HEK293 (cell line): ENCODE data around the gene DMPK.

Source experiments
- CTCF ChIP-seq: fragments of 450-650 bp; formaldehyde crosslinking; IDR thresholded peaks from 2 replicates; pipeline ENCODE4 v1.5.1; 2016; ENCODE audit warnings: missing biosample characterization, missing genetic modification characterization
- GLIS1 ChIP-seq: fragments of 450-650 bp; formaldehyde crosslinking; IDR thresholded peaks from 2 replicates; pipeline ENCODE4 v1.5.1; 2016; ENCODE audit warnings: missing biosample characterization, missing genetic modification characterization
- GLIS2 ChIP-seq: fragments of 450-650 bp; formaldehyde crosslinking; IDR thresholded peaks from 2 replicates; pipeline ENCODE4 v1.5.1; 2016; ENCODE audit warnings: missing biosample characterization, missing genetic modification characterization
- HOXA7 ChIP-seq: sonication (generic); formaldehyde crosslinking; IDR thresholded peaks from 2 replicates; pipeline ENCODE4 v1.8.1; 2022; ENCODE audit warnings: missing genetic modification reagents, borderline replicate concordance
- KLF1 ChIP-seq: fragments of 450-650 bp; formaldehyde crosslinking; IDR thresholded peaks from 2 replicates; pipeline ENCODE4 v1.5.1; 2016; ENCODE audit warnings: missing biosample characterization, missing genetic modification characterization
- ZBTB11 ChIP-seq: fragments of 450-650 bp; formaldehyde crosslinking; conservative IDR thresholded peaks from 2 replicates; pipeline ENCODE4 v1.5.1; 2016; ENCODE audit warnings: low read depth, missing biosample characterization, missing genetic modification characterization
- ZFP41 ChIP-seq: fragments of 450-650 bp; formaldehyde crosslinking; IDR thresholded peaks from 2 replicates; pipeline ENCODE4 v1.5.1; 2016; ENCODE audit warnings: missing biosample characterization, missing genetic modification characterization, borderline replicate concordance
- ZNF10 ChIP-seq: fragments of 450-650 bp; formaldehyde crosslinking; IDR thresholded peaks from 2 replicates; pipeline ENCODE4 v1.5.1; 2017; ENCODE audit warnings: missing biosample characterization, missing genetic modification characterization
- ZNF140 ChIP-seq: fragments of 450-650 bp; formaldehyde crosslinking; IDR thresholded peaks from 2 replicates; pipeline ENCODE4 v1.5.1; 2016; ENCODE audit warnings: missing biosample characterization, missing genetic modification characterization
- ZNF148 ChIP-seq: fragments of 450-650 bp; formaldehyde crosslinking; IDR thresholded peaks from 2 replicates; pipeline ENCODE4 v1.5.0; 2017; ENCODE audit warnings: missing biosample characterization, missing genetic modification characterization, borderline replicate concordance
- ZNF202 ChIP-seq: fragments of 450-650 bp; formaldehyde crosslinking; IDR thresholded peaks from 2 replicates; pipeline ENCODE4 v1.5.1; 2016; ENCODE audit warnings: missing biosample characterization, missing genetic modification characterization, borderline replicate concordance
- ZNF280C ChIP-seq: fragments of 450-650 bp; formaldehyde crosslinking; IDR thresholded peaks from 2 replicates; pipeline ENCODE4 v1.5.1; 2016; ENCODE audit warnings: missing biosample characterization, missing genetic modification characterization
- ZNF302 ChIP-seq: fragments of 450-650 bp; formaldehyde crosslinking; IDR thresholded peaks from 2 replicates; pipeline ENCODE4 v1.5.1; 2016; ENCODE audit warnings: missing biosample characterization, missing genetic modification characterization, low read depth
- ZNF335 ChIP-seq: fragments of 450-650 bp; formaldehyde crosslinking; conservative IDR thresholded peaks from 2 replicates; pipeline ENCODE4 v1.5.1; 2016; ENCODE audit warnings: missing biosample characterization, missing genetic modification characterization
- ZNF391 ChIP-seq: fragments of 450-650 bp; formaldehyde crosslinking; IDR thresholded peaks from 2 replicates; pipeline ENCODE4 v1.5.1; 2016; ENCODE audit warnings: low read depth, missing biosample characterization, missing genetic modification characterization, borderline replicate concordance
- ZNF394 ChIP-seq: fragments of 450-650 bp; formaldehyde crosslinking; IDR thresholded peaks from 2 replicates; pipeline ENCODE4 v1.5.1; 2016; ENCODE audit warnings: missing biosample characterization, missing genetic modification characterization, mild to moderate bottlenecking, moderate library complexity, borderline replicate concordance
- ZNF404 ChIP-seq: fragments of 450-650 bp; formaldehyde crosslinking; IDR thresholded peaks from 2 replicates; pipeline ENCODE4 v1.5.1; 2017; ENCODE audit warnings: missing biosample characterization, missing genetic modification characterization
- ZNF510 ChIP-seq: fragments of 450-650 bp; formaldehyde crosslinking; IDR thresholded peaks from 2 replicates; pipeline ENCODE4 v1.5.1; 2018; ENCODE audit warnings: mild to moderate bottlenecking, missing genetic modification characterization, missing biosample characterization; ENCODE audit not compliant: insufficient replicate concordance
- ZNF544 ChIP-seq: fragments of 450-650 bp; formaldehyde crosslinking; IDR thresholded peaks from 2 replicates; pipeline ENCODE4 v1.5.0; 2017; ENCODE audit warnings: missing biosample characterization, missing genetic modification characterization
- ZNF558 ChIP-seq: fragments of 450-650 bp; formaldehyde crosslinking; IDR thresholded peaks from 2 replicates; pipeline ENCODE4 v1.5.1; 2016; ENCODE audit warnings: missing biosample characterization, missing genetic modification characterization
- ZNF571 ChIP-seq: fragments of 450-650 bp; formaldehyde crosslinking; IDR thresholded peaks from 2 replicates; pipeline ENCODE4 v1.5.0; 2017; ENCODE audit warnings: missing biosample characterization, missing genetic modification characterization
- ZNF639 ChIP-seq: fragments of 450-650 bp; formaldehyde crosslinking; IDR thresholded peaks from 2 replicates; pipeline ENCODE4 v1.5.1; 2016; ENCODE audit warnings: missing biosample characterization, missing genetic modification characterization
- ZNF660 ChIP-seq: fragments of 450-650 bp; IDR thresholded peaks from 2 replicates; pipeline ENCODE4 v1.5.1; 2018; ENCODE audit warnings: missing biosample characterization, mild to moderate bottlenecking, missing genetic modification characterization
- ZNF670 ChIP-seq: fragments of 450-650 bp; formaldehyde crosslinking; IDR thresholded peaks from 2 replicates; pipeline ENCODE4 v1.5.1; 2016; ENCODE audit warnings: missing biosample characterization, missing genetic modification characterization, low read depth
- ZNF768 ChIP-seq: fragments of 450-650 bp; formaldehyde crosslinking; IDR thresholded peaks from 2 replicates; pipeline ENCODE4 v1.5.1; 2018; ENCODE audit warnings: missing biosample characterization, mild to moderate bottlenecking, missing genetic modification characterization
- ZNF776 ChIP-seq: fragments of 450-650 bp; formaldehyde crosslinking; IDR thresholded peaks from 2 replicates; pipeline ENCODE4 v1.5.0; 2017; ENCODE audit warnings: missing biosample characterization, missing genetic modification characterization, borderline replicate concordance

The DMPK gene

GRCh38 chr19:45770192-45771101 lies 11.8 kb downstream of the DMPK start (continued):
- TF ChIP-seq CTCF, result peak; percentile 97
- no peak for TF ChIP-seq ZNF571
- peak; percentile 80 for TF ChIP-seq ZNF335 (tag by site-specific recombination)
- no peak for TF ChIP-seq ZNF768
- no peak for TF ChIP-seq ZNF776
- TF ChIP-seq ZNF558 (tag by site-specific recombination), result no peak
- TF ChIP-seq ZNF670 (tag by site-specific recombination), result no peak
- no peak for TF ChIP-seq ZNF394 (tag by site-specific recombination)
- TF ChIP-seq ZNF302 (tag by site-specific recombination), result no peak
- TF ChIP-seq ZNF280C (tag by site-specific recombination), result no peak
- peak; percentile 97 for TF ChIP-seq KLF1 (tag by site-specific recombination)
- no peak for TF ChIP-seq HOXA7 (CRISPR knock-in tag)
- no peak for TF ChIP-seq ZNF510 (tag by site-specific recombination)
- no peak for TF ChIP-seq ZFP41
- TF ChIP-seq ZNF544 (tag by site-specific recombination), result no peak
- TF ChIP-seq GLIS1 (tag by site-specific recombination), result peak; percentile 97
- no peak for TF ChIP-seq ZNF639 (tag by site-specific recombination)
- no peak for TF ChIP-seq ZBTB11 (tag by site-specific recombination)
- TF ChIP-seq ZNF660 (tag by site-specific recombination), result 0 out of 2 replicates have a peak, but pooled peaks have one; percentile 55
- TF ChIP-seq GLIS2, result peak; percentile 93
- TF ChIP-seq ZNF148, result no peak
- no peak for TF ChIP-seq ZNF404 (tag by site-specific recombination)
- TF ChIP-seq ZNF391 (tag by site-specific recombination), result no peak
- no peak for TF ChIP-seq ZNF202 (tag by site-specific recombination)
- TF ChIP-seq ZNF10 (tag by site-specific recombination), result no peak
- no peak for TF ChIP-seq ZNF140
